ENCODE data around the gene SFXN2. TPM values are rescaled to one million over a fixed set of nuclear protein-coding genes. Genes with fewer than 3 reads are reported as not detected.

SFXN2 gene
- total and polyA plus RNA-seq, 2 experiments from 2014 or later, result 5.7 to 6.2 TPM

GRCh38 chr10:102701796-102702195 lies 12.6 kb upstream of the SFXN2 start (continued):
- no peak for TF ChIP-seq ZNF462 (CRISPR knock-in tag; IDR thresholded peaks at IDR 0.05)
- no peak for TF ChIP-seq ETS1 (IDR thresholded peaks at IDR 0.05)
- no peak for TF ChIP-seq CTCF (conservative IDR thresholded peaks at IDR 0.05; ENCODE audit: low read depth in 2 of 2)
- no peak for TF ChIP-seq POLR2AphosphoS5 (IDR thresholded peaks at IDR 0.05; ENCODE audit: low read depth)
- no peak for TF ChIP-seq JUNB (IDR thresholded peaks at IDR 0.05; ENCODE audit: unreplicated experiment)
- no peak for TF ChIP-seq EZH2phosphoT487 (IDR thresholded peaks at IDR 0.05; ENCODE audit: unreplicated experiment)
- TF ChIP-seq ZNF114 (CRISPR knock-in tag; IDR thresholded peaks at IDR 0.05), result no peak
- no peak for TF ChIP-seq NANOG (IDR thresholded peaks at IDR 0.05; ENCODE audit: borderline replicate concordance)
- TF ChIP-seq STAT1 (IDR thresholded peaks at IDR 0.05; ENCODE audit: unreplicated experiment), result no peak
- TF ChIP-seq CREB1 (CRISPR knock-in tag; IDR thresholded peaks at IDR 0.05; ENCODE audit: low read depth), result no peak
- no peak for TF ChIP-seq EZH2 (IDR thresholded peaks at IDR 0.05; ENCODE audit: low read depth, unreplicated experiment)

All from GM23338 (cell line).